MM.1S (cell line): ENCODE measurements around the gene KAT2A.

ENCODE experiments used
- DNase-seq: peaks from one replicate; pipeline ENCODE4 v3.0.0-alpha.2; 2015
- H2AFZ ChIP-seq: fragments of 300-600 bp; sonication (generic); 2 replicates; pipeline ENCODE4 v1.6.0; 2016; ENCODE audit warnings: antibody characterized with exemption, low read length
- H3F3A ChIP-seq: fragments of 300-600 bp; sonication (generic); 2 replicates; pipeline ENCODE4 v1.6.1; 2016; ENCODE audit warnings: mild to moderate bottlenecking, antibody characterized with exemption, low read length, moderate library complexity, mixed read lengths; ENCODE audit not compliant: insufficient read depth
- H3K27ac ChIP-seq: fragments of 300-600 bp; sonication (generic); 2 replicates; pipeline ENCODE4 v1.5.1; 2016; ENCODE audit warnings: mild to moderate bottlenecking, low read length
- H3K27me3 ChIP-seq: fragments of 300-600 bp; sonication (generic); replicated peaks from 2 replicates; pipeline ENCODE4 v1.6.0; 2016; ENCODE audit warnings: low read length; ENCODE audit not compliant: insufficient read depth
- H3K36me3 ChIP-seq: fragments of 300-600 bp; sonication (generic); replicated peaks from 2 replicates; pipeline ENCODE4 v1.6.1; 2016; ENCODE audit warnings: mild to moderate bottlenecking, low read length, mixed read lengths; ENCODE audit not compliant: insufficient read depth
- H3K4me1 ChIP-seq: fragments of 300-600 bp; sonication (generic); 2 replicates; pipeline ENCODE4 v1.6.1; 2016; ENCODE audit warnings: low read length, mixed read lengths
- H3K4me2 ChIP-seq: fragments of 300-600 bp; sonication (generic); 2 replicates; pipeline ENCODE4 v1.6.0; 2016; ENCODE audit warnings: low read depth, low read length
- H3K4me3 ChIP-seq: fragments of 300-600 bp; sonication (generic); 2 replicates; pipeline ENCODE4 v1.5.1; 2016; ENCODE audit warnings: low read length, mixed read lengths
- H3K79me2 ChIP-seq: fragments of 300-600 bp; sonication (generic); 2 replicates; pipeline ENCODE4 v1.6.1; 2016; ENCODE audit warnings: mixed run types, low read length, mixed read lengths
- H3K9ac ChIP-seq: fragments of 300-600 bp; sonication (generic); 2 replicates; pipeline ENCODE4 v1.6.1; 2016; ENCODE audit warnings: low read length, mixed read lengths
- H3K9me2 ChIP-seq: fragments of 300-600 bp; sonication (generic); replicated peaks from 2 replicates; pipeline ENCODE4 v1.6.1; 2016; ENCODE audit warnings: mild to moderate bottlenecking, low read length, mixed read lengths; ENCODE audit not compliant: insufficient read depth
- H3K9me3 ChIP-seq: fragments of 300-600 bp; sonication (generic); replicated peaks from 2 replicates; pipeline ENCODE4 v1.6.1; 2016; ENCODE audit warnings: mild to moderate bottlenecking, low read length, mixed read lengths; ENCODE audit not compliant: insufficient read depth
- H4K20me1 ChIP-seq: fragments of 300-600 bp; sonication (generic); 2 replicates; pipeline ENCODE4 v1.6.1; 2016; ENCODE audit warnings: mild to moderate bottlenecking, low read length, moderate library complexity, mixed read lengths; ENCODE audit not compliant: insufficient read depth
- EZH2 ChIP-seq: fragments of 300-600 bp; sonication (generic); optimal IDR thresholded peaks from 2 replicates; pipeline ENCODE3; 2017; ENCODE audit warnings: low read depth, mild to moderate bottlenecking, antibody characterized with exemption, low read length, mixed read lengths
- EZH2phosphoT487 ChIP-seq: fragments of 300-600 bp; sonication (generic); IDR thresholded peaks from 2 replicates; pipeline ENCODE4 v1.6.1; 2018; ENCODE audit warnings: antibody characterized with exemption, low read length
- TF ChIP-seq, protein P1 (sequence below): fragments of 300-600 bp; sonication (generic); IDR thresholded peaks from 2 replicates; pipeline ENCODE4 v1.5.1; 2016; ENCODE audit warnings: antibody characterized with exemption, low read length, mixed read lengths

KAT2A gene

DNA sequence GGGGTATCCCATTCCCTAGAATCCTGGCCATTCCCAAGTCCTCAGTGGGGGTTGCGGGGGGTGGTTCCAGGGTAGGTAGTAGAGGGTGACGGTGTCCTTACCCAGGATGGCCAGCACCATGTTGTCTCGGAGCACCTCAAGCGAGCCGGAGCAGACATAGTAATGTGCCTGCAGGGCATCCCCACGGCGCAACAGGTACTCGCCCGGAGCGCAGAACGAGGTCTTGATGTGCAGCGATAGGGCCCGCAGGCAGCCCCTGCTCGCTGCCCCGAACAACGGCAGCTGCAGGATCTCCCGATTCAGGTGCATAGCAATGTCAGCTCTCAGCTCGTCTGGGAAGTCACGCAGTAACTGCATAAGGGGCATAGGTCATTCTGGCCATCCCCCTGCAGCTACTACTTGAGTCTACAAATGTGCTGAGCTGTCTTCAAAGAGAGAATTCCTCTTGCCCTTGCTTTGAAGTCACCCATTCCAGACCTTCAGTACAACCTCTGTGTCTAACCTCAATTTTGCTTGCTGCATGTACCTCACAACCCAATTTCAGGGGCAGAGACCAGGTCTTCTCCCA lies 45.1 kb upstream of the KAT2A start:
- TF ChIP-seq, protein P1, sequence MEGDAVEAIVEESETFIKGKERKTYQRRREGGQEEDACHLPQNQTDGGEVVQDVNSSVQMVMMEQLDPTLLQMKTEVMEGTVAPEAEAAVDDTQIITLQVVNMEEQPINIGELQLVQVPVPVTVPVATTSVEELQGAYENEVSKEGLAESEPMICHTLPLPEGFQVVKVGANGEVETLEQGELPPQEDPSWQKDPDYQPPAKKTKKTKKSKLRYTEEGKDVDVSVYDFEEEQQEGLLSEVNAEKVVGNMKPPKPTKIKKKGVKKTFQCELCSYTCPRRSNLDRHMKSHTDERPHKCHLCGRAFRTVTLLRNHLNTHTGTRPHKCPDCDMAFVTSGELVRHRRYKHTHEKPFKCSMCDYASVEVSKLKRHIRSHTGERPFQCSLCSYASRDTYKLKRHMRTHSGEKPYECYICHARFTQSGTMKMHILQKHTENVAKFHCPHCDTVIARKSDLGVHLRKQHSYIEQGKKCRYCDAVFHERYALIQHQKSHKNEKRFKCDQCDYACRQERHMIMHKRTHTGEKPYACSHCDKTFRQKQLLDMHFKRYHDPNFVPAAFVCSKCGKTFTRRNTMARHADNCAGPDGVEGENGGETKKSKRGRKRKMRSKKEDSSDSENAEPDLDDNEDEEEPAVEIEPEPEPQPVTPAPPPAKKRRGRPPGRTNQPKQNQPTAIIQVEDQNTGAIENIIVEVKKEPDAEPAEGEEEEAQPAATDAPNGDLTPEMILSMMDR = no peak
- TF ChIP-seq EZH2phosphoT487 (no peak), EZH2 (no peak)
- Histone ChIP-seq H3F3A (no peaks in the 10 kb centered on the region), H4K20me1 (no peaks in the 10 kb centered on the region), H3K27me3 (no peaks in the 10 kb centered on the region), H3K9ac (no peak overlapping the region), H3K9me2 (no peaks in the 10 kb centered on the region), H3K4me3 (no peak overlapping the region), H3K36me3 (no peaks in the 10 kb centered on the region), H3K9me3 (no peaks in the 10 kb centered on the region), H3K4me1 (no peaks in the 10 kb centered on the region), H2AFZ (no peak overlapping the region), H3K27ac (no peak overlapping the region), H3K4me2 (no peak overlapping the region), H3K79me2 (no peaks in the 10 kb centered on the region)
- no peak for DNase-seq

GRCh38 chr17:42165751-42166150 lies 44.6 kb upstream of the KAT2A start:
- Histone ChIP-seq H3K4me1 (no peaks in the 10 kb centered on the region), H3K9me2 (no peaks in the 10 kb centered on the region), H3K4me2 (no peak overlapping the region), H3K27ac (no peak overlapping the region), H3K79me2 (no peaks in the 10 kb centered on the region), H3K27me3 (no peaks in the 10 kb centered on the region), H3F3A (no peaks in the 10 kb centered on the region), H3K4me3 (no peak overlapping the region), H3K9me3 (no peaks in the 10 kb centered on the region), H3K9ac (no peak overlapping the region), H2AFZ (no peak overlapping the region), H4K20me1 (no peaks in the 10 kb centered on the region), H3K36me3 (no peaks in the 10 kb centered on the region)
- TF ChIP-seq EZH2phosphoT487 = no peak
- no peak for TF ChIP-seq EZH2
- TF ChIP-seq, protein P1 = no peak
- no peak for DNase-seq

- Histone ChIP-seq H3K9me2 (no peaks in the 10 kb centered on the region), H3K36me3 (no peaks in the 10 kb centered on the region), H3K9me3 (no peaks in the 10 kb centered on the region), H3K27me3 (no peaks in the 10 kb centered on the region), H3K4me2 (no peak overlapping the region), H3K4me3 (no peak overlapping the region), H3F3A (no peaks in the 10 kb centered on the region), H3K4me1 (no peaks in the 10 kb centered on the region), H3K79me2 (no peaks in the 10 kb centered on the region), H4K20me1 (no peaks in the 10 kb centered on the region), H2AFZ (no peak overlapping the region), H3K9ac (no peak overlapping the region), H3K27ac (no peak overlapping the region)
- no peak for DNase-seq
- TF ChIP-seq EZH2phosphoT487 (no peak), EZH2 (no peak)
- TF ChIP-seq, protein P1 = no peak
These were observed 42.7 kb upstream of the KAT2A start for GRCh38 chr17:42163696-42164407.
